PC-9 (cell line): ENCODE results near the gene SCAPER. TPM values are rescaled to one million over a fixed set of nuclear protein-coding genes. Genes with fewer than 3 reads are reported as not detected.
"Not testable (repeated sequence)": the region's sequence is repeated elsewhere in the genome, so short reads cannot be mapped to it uniquely, and the experiment has no call there.

ENCODE experiments used
- BruUV-seq: library from RNA; stranded (reverse); fragments of 400-500 nt; replicated peaks from 2 replicates; lab custom pipeline; 2021; lab: Mats Ljungman, UMichigan
- CTCF ChIA-PET: fragments of 300-600 bp; sonication (Branson Sonifier 250); formaldehyde crosslinking; loops from one replicate; lab custom pipeline; 2022; ENCODE audit warnings: antibody characterized with exemption; lab: Charles Lee
- POLR2A ChIA-PET: fragments of 300-600 bp; sonication (Branson Sonifier 250); formaldehyde crosslinking; loops from one replicate; lab custom pipeline; 2022; ENCODE audit warnings: antibody characterized with exemption; ENCODE audit not compliant: unreplicated experiment; lab: Charles Lee
- DNase-seq, 2 experiments: peaks; one replicate each; pipeline versions ENCODE4 v3.0.0 to v3.0.0-alpha.2; 2015 to 2022; ENCODE audit warnings: mixed read lengths in 1 of 2
- H2AFZ ChIP-seq: fragments of 200-600 bp; sonication (generic); 2 replicates; pipeline ENCODE4 v1.8.1; 2017; ENCODE audit warnings: antibody characterized with exemption
- H3F3A ChIP-seq: fragments of 200-600 bp; sonication (generic); 2 replicates; pipeline ENCODE4 v1.8.1; 2017; ENCODE audit warnings: antibody characterized with exemption, mild to moderate bottlenecking, low read depth; ENCODE audit not compliant: insufficient read depth
- H3K27ac ChIP-seq: fragments of 200-600 bp; sonication (generic); 2 replicates; pipeline ENCODE4 v1.6.1; 2016; ENCODE audit warnings: mixed run types
- H3K27me3 ChIP-seq: fragments of 200-600 bp; sonication (generic); 2 replicates; pipeline ENCODE4 v1.6.1; 2016; ENCODE audit warnings: low read depth, mixed run types; ENCODE audit not compliant: insufficient read depth
- H3K36me3 ChIP-seq: fragments of 200-600 bp; sonication (generic); 2 replicates; pipeline ENCODE4 v1.6.1; 2016; ENCODE audit warnings: low read depth, mixed run types
- H3K4me1 ChIP-seq: fragments of 200-600 bp; sonication (generic); replicated peaks from 2 replicates; pipeline ENCODE4 v1.6.1; 2016; ENCODE audit warnings: mixed run types; ENCODE audit not compliant: insufficient read depth
- H3K4me2 ChIP-seq: fragments of 200-600 bp; sonication (generic); 2 replicates; pipeline ENCODE4 v1.6.1; 2017; ENCODE audit warnings: mixed run types
- H3K4me3 ChIP-seq: fragments of 200-600 bp; sonication (generic); 2 replicates; pipeline ENCODE4 v1.6.1; 2016; ENCODE audit warnings: mixed run types
- H3K79me2 ChIP-seq: fragments of 200-600 bp; sonication (generic); 2 replicates; pipeline ENCODE4 v1.6.1; 2017; ENCODE audit warnings: low read depth, mixed run types
- H3K9me2 ChIP-seq: fragments of 200-600 bp; sonication (generic); 2 replicates; pipeline ENCODE4 v1.8.1; 2017; ENCODE audit warnings: mild to moderate bottlenecking; ENCODE audit not compliant: insufficient read depth
- H3K9me3 ChIP-seq: fragments of 200-600 bp; sonication (generic); 2 replicates; pipeline ENCODE4 v1.8.1; 2016; ENCODE audit warnings: low read depth; ENCODE audit not compliant: insufficient read depth
- H4K20me1 ChIP-seq: fragments of 200-600 bp; sonication (generic); 2 replicates; pipeline ENCODE4 v1.8.1; 2017; ENCODE audit not compliant: insufficient read depth
- CTCF ChIP-seq: fragments of 200-600 bp; sonication (generic); conservative IDR thresholded peaks from 2 replicates; pipeline ENCODE4 v1.6.1; 2017; ENCODE audit warnings: mixed run types, antibody characterized with exemption, mild to moderate bottlenecking, moderate library complexity
- EZH2 ChIP-seq: fragments of 200-600 bp; sonication (generic); IDR thresholded peaks from 2 replicates; pipeline ENCODE4 v1.8.0; 2017; ENCODE audit warnings: antibody characterized with exemption, low read depth
- intact Hi-C: fragments of 100-400 bp; cut with micrococcal nuclease; formaldehyde crosslinking; loops from one replicate; pipeline ENCODE4 v1.10.0; 2022; ENCODE audit not compliant: unreplicated experiment
- total RNA-seq: library from RNA; stranded (reverse); gene quantifications from 2 replicates; pipeline ENCODE4 v1.2.3, GENCODE V29; 2021

SCAPER gene
- total RNA-seq, 1 experiment from 2014 or later = 18.7 TPM

GRCh38 chr15:76875911-76876310 is 29.2 kb downstream of the SCAPER start:
- no peaks in the 10 kb centered on the region for H3K4me1 ChIP-seq
- no peak overlapping the region for H2AFZ ChIP-seq
- intact Hi-C loops = no loop called here
- ChIA-PET CTCF (no interaction called here), POLR2A (no interaction called here)
- no peaks in the 10 kb centered on the region for H3F3A ChIP-seq
- H3K9me2 ChIP-seq = no peaks in the 10 kb centered on the region
- no peaks in the 10 kb centered on the region for H4K20me1 ChIP-seq
- H3K27ac ChIP-seq = no peak overlapping the region
- H3K4me3 ChIP-seq = no peak overlapping the region
- no peaks in the 10 kb centered on the region for H3K9me3 ChIP-seq
- H3K79me2 ChIP-seq = no peaks in the 10 kb centered on the region
- DNase-seq = no peak
- no peaks in the 10 kb centered on the region for H3K36me3 ChIP-seq
- no peak for TF ChIP-seq EZH2
- TF ChIP-seq CTCF = no peak
- no peaks in the 10 kb centered on the region for H3K27me3 ChIP-seq
- BruUV-seq = no TSS peak
- no peak overlapping the region for H3K4me2 ChIP-seq

GRCh38 chr15:76873066-76873465 is 32.1 kb downstream of the SCAPER start:
- H3K4me2 ChIP-seq, H3K27ac ChIP-seq, H3K4me1 ChIP-seq, H3K79me2 ChIP-seq, H3K9me3 ChIP-seq, H3F3A ChIP-seq, CTCF ChIA-PET, BruUV-seq, H3K9me2 ChIP-seq, H3K27me3 ChIP-seq, intact Hi-C loops, H3K36me3 ChIP-seq, H3K4me3 ChIP-seq, H2AFZ ChIP-seq, POLR2A ChIA-PET, DNase-seq, H4K20me1 ChIP-seq: not testable (repeated sequence)

- Histone ChIP-seq H3K4me3 (no peak overlapping the region), H3K36me3 (no peaks in the 10 kb centered on the region), H3K9me3 (no peaks in the 10 kb centered on the region), H3K79me2 (no peaks in the 10 kb centered on the region), H3K4me2 (no peak overlapping the region), H3F3A (no peaks in the 10 kb centered on the region; the same call in 1 of the 2 replicates), H4K20me1 (no peaks in the 10 kb centered on the region), H3K4me1 (no peaks in the 10 kb centered on the region), H3K9me2 (no peaks in the 10 kb centered on the region), H3K27ac (no peak overlapping the region), H2AFZ (no peak overlapping the region), H3K27me3 (no peaks in the 10 kb centered on the region)
- ChIA-PET POLR2A (no interaction called here), CTCF (interaction anchor here (0.7 kb wide), 1 partner anchor 439 kb away, joined by 29 read pairs; no protein-coding TSS in a partner anchor)
- no TSS peak for BruUV-seq
- no peak for DNase-seq
- TF ChIP-seq EZH2 (no peak), CTCF (no peak)
- intact Hi-C loops = no loop called here
Observed at GRCh38 chr15:76871930-76872329, 33.2 kb downstream of the SCAPER start.

- ChIA-PET CTCF (no interaction called here), POLR2A (no interaction called here)
- Histone ChIP-seq H3K4me2 (no peak overlapping the region), H3K27ac (no peak overlapping the region), H4K20me1 (no peaks in the 10 kb centered on the region), H3K9me3 (no peaks in the 10 kb centered on the region), H3K9me2 (no peaks in the 10 kb centered on the region), H3K27me3 (no peaks in the 10 kb centered on the region), H3F3A (no peaks in the 10 kb centered on the region; the same call in 1 of the 2 replicates), H3K36me3 (no peaks in the 10 kb centered on the region), H3K4me3 (no peak overlapping the region), H2AFZ (no peak overlapping the region), H3K79me2 (no peaks in the 10 kb centered on the region), H3K4me1 (no peaks in the 10 kb centered on the region)
- BruUV-seq = no TSS peak
- intact Hi-C loops = loop anchor here (5.0 to 10.0 kb wide), 2 partner anchors 631 to 814 kb away; partner anchors contain the start of gene TMEM266
- no peak for TF ChIP-seq CTCF
- no peak for TF ChIP-seq EZH2
- no peak for DNase-seq
Observed at GRCh38 chr15:76868740-76869139, 36.4 kb downstream of the SCAPER start.
